ENCODE results near the gene C2CD4C. TPM values are rescaled to one million over a fixed set of nuclear protein-coding genes. Genes with fewer than 3 reads are reported as not detected.

The C2CD4C gene
- total RNA-seq, 1 experiment from 2014 or later: 14.6 TPM

- Histone ChIP-seq H2BK12ac (ENCODE audit: insufficient read length, low read depth, low read length) (no peak overlapping the region), H3K27me3 (ENCODE audit: insufficient read depth, low read length) (no peaks in the 10 kb centered on the region; the same call in 1 of the 2 replicates), H3T11ph (ENCODE audit: low read length) (no peak overlapping the region), H2BK120ac (ENCODE audit: low read depth, low read length, poor library complexity, severe bottlenecking) (no peak overlapping the region), H3K9ac (ENCODE audit: extremely low read depth, insufficient read length, low read length) (no peak overlapping the region), H3K79me2 (ENCODE audit: insufficient read depth, low read length) (no peaks in the 10 kb centered on the region), H2AFZ (ENCODE audit: low read length) (no peak overlapping the region), H2BK20ac (ENCODE audit: low read depth, low read length, poor library complexity, severe bottlenecking) (no peak overlapping the region), H2BK5ac (ENCODE audit: insufficient read length, low read length) (no peak overlapping the region), H3K14ac (ENCODE audit: insufficient read depth, low read length) (no peak overlapping the region), H2BK15ac (ENCODE audit: low read depth, low read length) (no peak overlapping the region), H4K8ac (replicated peaks; ENCODE audit: insufficient read length, low read depth, low read length) (no peak overlapping the region), H3K56ac (ENCODE audit: insufficient read length, low read depth, low read length) (no peak overlapping the region), H3K4me1 (ENCODE audit: insufficient read depth, low read length) (no peaks in the 10 kb centered on the region), H2AK5ac (ENCODE audit: insufficient read length, low read length) (no peak overlapping the region), H4K91ac (ENCODE audit: insufficient read length, low read depth, low read length) (no peak overlapping the region), H3K79me1 (ENCODE audit: insufficient read depth, low read depth, low read length, poor library complexity, severe bottlenecking) (no peaks in the 10 kb centered on the region), H3K18ac (ENCODE audit: insufficient read length, low read depth, low read length) (no peak overlapping the region), H4K20me1 (ENCODE audit: control insufficient read depth, insufficient read depth, insufficient read length) (no peaks in the 10 kb centered on the region), H4K5ac (ENCODE audit: insufficient read length, low read depth, low read length) (no peak overlapping the region), H3K23ac (ENCODE audit: insufficient read length, low read depth, low read length) (no peak overlapping the region), H3K9me3 (ENCODE audit: control insufficient read depth, low read depth, low read length) (no peaks in the 10 kb centered on the region), H3K23me2 (ENCODE audit: insufficient read length, low read depth, low read length, poor library complexity, severe bottlenecking) (peaks cover 10% of the 10 kb centered on the region), H3K4ac (ENCODE audit: low read depth, low read length) (no peak overlapping the region), H3K27ac (ENCODE audit: insufficient read length, low read depth, low read length) (no peak overlapping the region), H3K4me2 (ENCODE audit: insufficient read depth, insufficient read length, low read length) (no peak overlapping the region)
- Mint-ChIP-seq H3K27me3 (ENCODE audit: low read depth) (peaks cover 27% of the 10 kb centered on the region), H3K36me3 (ENCODE audit: insufficient read depth in 1 of 3, low read depth in 3 of 3) (peaks cover 0 to 2% (median 0%) of the 10 kb centered on the region in 3 experiments; a peak in 1 of 7 replicates), H3K4me1 (peaks cover 4 to 7% of the 10 kb centered on the region in 2 experiments; a peak in 3 of 4 replicates), H3K27ac (no peak overlapping the region), H3K4me3 (peak overlapping the region in 1 of 2 experiments; percentile 41; a peak in 1 of 5 replicates), H3K9me3 (peaks cover 0 to 3% of the 10 kb centered on the region in 2 experiments; a peak in 1 of 5 replicates)
- no CpG with 5 or more reads among the region's 30 CpGs for WGBS (ENCODE audit: extremely low coverage, insufficient read length, low lambda C conversion rate)
- TF ChIP-seq CTCF (conservative IDR thresholded peaks at IDR 0.05): no peak
- no peak for DNase-seq
These were observed 48.7 kb upstream of the C2CD4C start for GRCh38 chr19:457636-458035.
